LNCaP clone FGC (cell line): ENCODE measurements around the gene ICAM1.
A peak's percentile ranks its signal among the peaks of the same experiment; 100 is the strongest.
"Not testable (repeated sequence)": the region's sequence is repeated elsewhere in the genome, so short reads cannot be mapped to it uniquely, and the experiment has no call there.

Experiments used
- DNase-seq: peaks from one replicate; pipeline ENCODE4 v3.0.0-alpha.2; 2011; ENCODE audit warnings: low read depth
- H3K4me3 ChIP-seq: 2 replicates; pipeline ENCODE4 v1.5.1; 2011; ENCODE audit warnings: mild to moderate bottlenecking, low read depth, low read length, control low read depth
- CTCF ChIP-seq: IDR thresholded peaks from 2 replicates; pipeline ENCODE4 v1.5.1; 2012; ENCODE audit warnings: mild to moderate bottlenecking; ENCODE audit not compliant: control insufficient read depth, insufficient read depth; ENCODE audit errors: extremely low read depth

Gene ICAM1

GRCh38 chr19:10233946-10234345 is 37.0 kb upstream of the ICAM1 start:
- H3K4me3 ChIP-seq: no peak overlapping the region
- no peak for TF ChIP-seq CTCF
- DNase-seq: no peak

DNA sequence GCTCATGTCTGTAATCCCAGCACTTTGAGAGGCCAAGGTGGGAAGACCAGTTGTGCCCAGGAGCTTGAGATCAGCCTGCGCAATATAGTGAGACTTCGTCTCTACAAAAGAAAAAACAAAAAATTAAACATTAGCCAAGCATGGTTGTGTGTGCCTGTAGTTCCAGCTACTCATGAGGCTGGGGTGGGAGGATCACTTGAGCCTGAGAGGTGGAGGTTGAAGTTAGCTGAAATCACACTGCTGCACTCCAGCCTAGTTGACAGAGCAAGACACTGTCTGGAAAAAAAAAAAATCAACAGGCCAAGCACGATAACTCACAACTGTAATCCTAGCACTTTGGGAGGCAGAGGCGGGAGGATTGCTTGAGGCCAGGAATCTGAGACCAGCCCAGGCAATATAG is 35.9 kb upstream of the ICAM1 start:
- no peak for TF ChIP-seq CTCF
- no peak overlapping the region for H3K4me3 ChIP-seq
- DNase-seq: no peak

GRCh38 chr19:10235409-10235808 is 35.5 kb upstream of the ICAM1 start:
- H3K4me3 ChIP-seq, DNase-seq: not testable (repeated sequence)

- DNase-seq: no peak
- TF ChIP-seq CTCF: no peak
- H3K4me3 ChIP-seq: no peak overlapping the region
These were observed 33.2 kb upstream of the ICAM1 start for GRCh38 chr19:10237702-10238101.

DNA sequence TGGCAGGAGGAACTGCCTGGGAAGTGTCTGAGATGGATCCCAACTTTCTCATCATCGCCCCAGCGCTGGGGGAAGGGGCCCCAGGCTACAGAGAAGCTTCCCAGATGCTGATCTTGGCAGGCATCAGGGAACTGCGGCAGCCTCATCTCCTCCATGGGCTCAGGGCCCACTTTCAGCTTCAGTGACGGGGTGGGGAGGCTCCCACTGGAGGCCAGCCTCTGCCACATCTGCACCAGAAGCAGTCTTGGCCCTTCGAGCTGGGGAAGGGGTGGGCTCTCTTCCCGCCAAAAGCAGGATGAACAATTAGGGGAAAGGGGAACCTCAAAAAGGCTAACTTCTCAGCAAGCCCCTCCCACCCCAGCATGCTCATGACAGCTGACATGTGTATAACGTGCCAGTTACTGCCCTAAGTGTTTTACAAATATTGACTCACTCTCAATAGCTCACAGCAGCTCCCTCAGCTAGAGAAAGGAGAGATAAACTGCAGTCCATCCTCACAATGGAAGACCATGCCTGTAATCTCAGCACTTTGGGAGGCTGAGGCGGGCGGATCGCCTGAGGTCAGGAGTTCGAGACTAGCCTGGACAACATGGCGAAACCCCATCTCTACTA is 32.6 kb upstream of the ICAM1 start:
- TF ChIP-seq CTCF: no peak
- peak; percentile 54 for DNase-seq
- H3K4me3 ChIP-seq: no peak overlapping the region

DNA sequence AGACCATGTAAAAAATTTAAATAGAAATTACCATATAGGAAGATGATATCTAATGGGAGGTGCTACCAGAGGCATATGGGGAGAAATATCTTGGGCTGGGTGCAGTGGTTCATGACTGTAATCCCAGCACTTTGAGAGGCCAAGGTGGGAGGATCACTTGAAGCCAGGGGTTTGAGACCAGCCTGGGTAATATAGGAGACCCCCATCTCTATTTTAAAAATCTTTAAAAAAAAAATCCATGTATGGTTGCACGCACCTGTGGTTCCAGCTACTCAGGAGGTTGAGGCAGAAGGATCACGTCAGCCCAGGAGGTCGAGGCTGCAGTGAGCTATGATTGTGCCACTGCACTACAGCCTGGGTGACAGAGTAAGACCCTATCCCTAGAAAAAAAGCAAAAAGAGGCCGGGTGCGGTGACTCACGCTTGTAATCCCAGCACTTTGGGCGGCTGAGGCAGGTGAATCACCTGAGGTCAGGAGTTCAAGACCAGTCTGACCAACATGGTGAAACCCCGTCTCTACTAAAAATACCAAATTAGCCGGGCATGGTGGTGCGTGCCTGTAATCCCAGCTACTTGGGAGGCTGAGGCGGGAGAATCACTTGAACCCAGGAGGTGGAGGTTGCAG is 29.0 kb upstream of the ICAM1 start:
- not testable (repeated sequence) for H3K4me3 ChIP-seq, DNase-seq

- TF ChIP-seq CTCF: no peak
- no peak overlapping the region for H3K4me3 ChIP-seq
- no peak for DNase-seq
These were observed 27.3 kb upstream of the ICAM1 start for GRCh38 chr19:10243606-10244005.

DNA sequence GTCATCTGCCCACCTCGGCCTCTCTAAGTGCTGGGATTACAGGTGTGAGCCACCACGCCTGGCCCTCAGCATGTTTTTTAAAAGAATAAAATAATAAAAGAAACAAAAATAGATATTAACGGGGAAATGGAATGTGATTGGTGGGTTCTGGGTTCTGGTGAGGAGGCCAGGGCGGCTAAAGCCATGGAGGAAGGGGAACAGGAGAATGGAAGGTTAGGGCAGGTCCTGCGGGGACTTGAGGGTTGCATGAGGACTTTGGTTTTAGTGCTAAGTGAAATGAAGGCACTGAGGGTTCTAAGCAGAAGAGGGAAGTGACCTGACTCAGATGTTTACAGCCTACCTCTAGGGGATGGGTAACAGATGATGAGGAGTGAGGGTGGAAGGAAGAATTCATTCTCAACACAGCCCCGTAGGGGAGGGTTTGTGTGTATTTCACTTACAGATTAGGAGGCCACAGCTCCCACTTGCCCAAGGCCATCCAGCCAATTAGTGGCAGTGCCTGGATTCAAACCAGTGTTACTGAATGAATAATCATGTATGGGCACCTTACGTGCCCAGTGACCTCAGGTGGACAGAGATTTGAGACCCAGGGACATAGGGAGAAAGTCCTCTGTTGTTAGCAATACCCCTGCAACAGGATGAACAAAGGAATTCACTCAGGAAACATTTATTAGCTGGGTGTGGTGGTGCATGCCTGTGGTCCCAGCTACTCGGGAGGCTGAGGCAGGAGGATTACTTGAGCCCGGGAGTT is 25.6 kb upstream of the ICAM1 start:
- H3K4me3 ChIP-seq: no peak overlapping the region
- no peak for DNase-seq
- TF ChIP-seq CTCF: no peak
